SK-N-SH (cell line): Measurements from ENCODE around the gene SV2B. TPM values are rescaled to one million over a fixed set of nuclear protein-coding genes. Genes with fewer than 3 reads are reported as not detected.

Experiments
- CTCF ChIA-PET: fragments of 300-600, 350-600 bp; formaldehyde crosslinking; extraction: SDS; loops from one replicate; lab custom pipeline; 2021; lab: Yijun Ruan, JAX
- POLR2A ChIA-PET: fragments of 350-600 bp; sonication (Branson Sonifier 250); formaldehyde crosslinking; extraction: SDS; loops from one replicate; lab custom pipeline; 2020; ENCODE audit warnings: antibody characterized with exemption, inconsistent platforms; lab: Yijun Ruan, JAX
- DNase-seq: peaks from one replicate; pipeline ENCODE4 v3.0.0; 2012
- H2AFZ ChIP-seq: fragments of 200-600 bp; sonication (generic); 2 replicates; pipeline ENCODE4 v1.8.1; 2016; ENCODE audit warnings: antibody characterized with exemption, mild to moderate bottlenecking, low read depth
- H3F3A ChIP-seq: fragments of 200-600 bp; sonication (generic); replicated peaks from 2 replicates; pipeline ENCODE3; 2016; ENCODE audit warnings: antibody characterized with exemption, mild to moderate bottlenecking; ENCODE audit not compliant: insufficient read depth
- H3K27ac ChIP-seq, 2 experiments: fragments of 200-500 bp in 1 of 2; fragments of 200-600 bp in 1 of 2; sonication (Bioruptor generic) in 1 of 2; sonication (generic), shearing (Covaris generic) in 1 of 2; 2 replicates each; pipeline versions ENCODE4 v1.5.1 to v1.6.1; 2014 to 2016; ENCODE audit warnings: low read depth in 2 of 2, inconsistent platforms in 1 of 2, low read length in 1 of 2, mild to moderate bottlenecking in 1 of 2, mixed read lengths in 1 of 2
- H3K27me3 ChIP-seq: fragments of 200-600 bp; sonication (generic), shearing (Covaris generic); 2 replicates; pipeline ENCODE4 v1.6.1; 2016; ENCODE audit warnings: mixed run types; ENCODE audit not compliant: insufficient read depth
- H3K36me3 ChIP-seq, 2 experiments: fragments of 200-500 bp in 1 of 2; fragments of 200-600 bp in 1 of 2; sonication (Bioruptor generic) in 1 of 2; sonication (generic) in 1 of 2; replicated peaks in 1 of 2; 2 replicates each; pipeline versions ENCODE3 to v1.5.1; 2014 to 2016; ENCODE audit warnings: low read length in 1 of 2, mild to moderate bottlenecking in 1 of 2; ENCODE audit not compliant: insufficient read depth in 2 of 2, control insufficient read depth in 1 of 2
- H3K4me1 ChIP-seq, 2 experiments: fragments of 200-500 bp in 1 of 2; fragments of 200-600 bp in 1 of 2; sonication (Bioruptor generic) in 1 of 2; sonication (generic), shearing (Covaris generic) in 1 of 2; 2 replicates each; pipeline versions ENCODE4 v1.5.1 to v1.6.1; 2014 to 2016; ENCODE audit warnings: low read depth in 1 of 2, low read length in 1 of 2, mixed run types in 1 of 2; ENCODE audit not compliant: insufficient read depth in 2 of 2, control insufficient read depth in 1 of 2
- H3K4me2 ChIP-seq: fragments of 200-600 bp; sonication (generic), shearing (Covaris generic); 2 replicates; pipeline ENCODE4 v1.6.1; 2017; ENCODE audit warnings: mixed run types
- H3K4me3 ChIP-seq, 2 experiments: fragments of 200-500 bp in 1 of 2; fragments of 200-600 bp in 1 of 2; sonication (Bioruptor generic) in 1 of 2; sonication (generic), shearing (Covaris generic) in 1 of 2; 2 replicates each; pipeline versions ENCODE4 v1.5.1 to v1.8.1; 2014 to 2016; ENCODE audit warnings: low read depth in 2 of 2, inconsistent platforms in 1 of 2, low read length in 1 of 2, mild to moderate bottlenecking in 1 of 2, mixed read lengths in 1 of 2, moderate library complexity in 1 of 2
- H3K79me2 ChIP-seq: fragments of 200-600 bp; sonication (generic); 2 replicates; pipeline ENCODE4 v1.8.1; 2017; ENCODE audit warnings: mild to moderate bottlenecking; ENCODE audit not compliant: insufficient read depth
- H3K9ac ChIP-seq: fragments of 200-600 bp; sonication (generic); 2 replicates; pipeline ENCODE4 v1.6.1; 2017; ENCODE audit warnings: mixed run types
- H3K9me2 ChIP-seq: fragments of 200-600 bp; sonication (generic); 2 replicates; pipeline ENCODE4 v1.6.1; 2017; ENCODE audit warnings: mixed run types
- H3K9me3 ChIP-seq: fragments of 200-600 bp; sonication (generic); 2 replicates; pipeline ENCODE4 v1.6.1; 2017; ENCODE audit warnings: mixed run types, mild to moderate bottlenecking, moderate library complexity
- H4K20me1 ChIP-seq: fragments of 200-600 bp; sonication (generic); 2 replicates; pipeline ENCODE4 v1.6.1; 2017; ENCODE audit warnings: mild to moderate bottlenecking, mixed run types; ENCODE audit not compliant: insufficient read depth
- EP300 ChIP-seq, 2 experiments: IDR thresholded peaks; 2 replicates each; pipeline versions ENCODE4 v1.4.0 to v1.6.1; 2012; ENCODE audit warnings: borderline replicate concordance in 1 of 2, low read depth in 1 of 2, low read length in 1 of 2
- MAX ChIP-seq: IDR thresholded peaks from 2 replicates; pipeline ENCODE4 v1.4.0; 2012; ENCODE audit warnings: low read depth
- RAD21 ChIP-seq: IDR thresholded peaks from 2 replicates; pipeline ENCODE4 v1.6.1; 2012; ENCODE audit warnings: mild to moderate bottlenecking, low read length
- REST ChIP-seq: IDR thresholded peaks from 2 replicates; pipeline ENCODE4 v1.6.1; 2012; ENCODE audit warnings: mild to moderate bottlenecking, low read depth, low read length, moderate library complexity
- RXRA ChIP-seq: IDR thresholded peaks from 2 replicates; pipeline ENCODE4 v1.4.0; 2012; ENCODE audit warnings: low read depth, mild to moderate bottlenecking, borderline replicate concordance
- SIN3A ChIP-seq: IDR thresholded peaks from 2 replicates; pipeline ENCODE4 v1.6.1; 2012; ENCODE audit warnings: low read depth, mild to moderate bottlenecking, low read length, moderate library complexity, borderline replicate concordance
- TEAD4 ChIP-seq: IDR thresholded peaks from 2 replicates; pipeline ENCODE4 v1.4.0; 2012; ENCODE audit warnings: mild to moderate bottlenecking, borderline replicate concordance; ENCODE audit not compliant: insufficient read depth
- YY1 ChIP-seq: IDR thresholded peaks from 2 replicates; pipeline ENCODE4 v1.4.0; 2012; ENCODE audit warnings: low read depth, mild to moderate bottlenecking
- WGBS: methylation state at CpG from one replicate; pipeline ENCODE4 v1.1.6; 2017; ENCODE audit warnings: low lambda C conversion rate; 5-methylcytosine and 5-hydroxymethylcytosine counted together
- polyA plus RNA-seq, 3 experiments: library from polyadenylated mRNA; depleted of rRNA; stranded (reverse); fragments of >200 nt; gene quantifications; 2 replicates each; pipeline ENCODE4 v1.2.3, GENCODE V29; 2012

SV2B gene
- polyA plus RNA-seq, 1 of the 3 experiments (the other 2 are of a cell fraction), result not detected

- H3F3A ChIP-seq, result no peaks in the 10 kb centered on the region
- no peaks in the 10 kb centered on the region for H3K27me3 ChIP-seq
- TF ChIP-seq REST (no peak), SIN3A (no peak), RAD21 (no peak), EP300 (IDR thresholded peaks at IDR 0.05; ENCODE audit: borderline replicate concordance in 1 of 2, low read depth in 1 of 2, low read length in 1 of 2) (no peak)
- H3K9me2 ChIP-seq, result no peaks in the 10 kb centered on the region
- no peaks in the 10 kb centered on the region for H3K9me3 ChIP-seq
- H4K20me1 ChIP-seq, result no peaks in the 10 kb centered on the region
- POLR2A ChIA-PET, result no interaction called here
- no peak overlapping the region for H3K9ac ChIP-seq
- H3K27ac ChIP-seq, result no peak overlapping the region
- H3K79me2 ChIP-seq, result no peaks in the 10 kb centered on the region
- H2AFZ ChIP-seq, result no peak overlapping the region
- no peak overlapping the region for H3K4me3 ChIP-seq
- no peak overlapping the region for H3K4me2 ChIP-seq
- DNase-seq, result no peak
- CTCF ChIA-PET, result interaction anchor here (0.9 to 2.6 kb wide), 3 partner anchors 19 to 271 kb away, joined by 3 to 16 read pairs (median 10); no protein-coding TSS in a partner anchor
- H3K4me1 ChIP-seq, result peaks cover 0 to 10% of the 10 kb centered on the region in 2 experiments; a peak in 2 of 4 replicates
- 35% methylated on average over 5 of the region's 5 CpGs for WGBS
- no peaks in the 10 kb centered on the region for H3K36me3 ChIP-seq
Measured at GRCh38 chr15:91227766-91228165, 127.7 kb downstream of the SV2B start.

- Histone ChIP-seq H3K27me3 (no peaks in the 10 kb centered on the region), H3K4me3 (no peak overlapping the region), H2AFZ (no peak overlapping the region), H3K36me3 (no peaks in the 10 kb centered on the region), H3K27ac (no peak overlapping the region), H3F3A (no peaks in the 10 kb centered on the region), H3K9me3 (no peaks in the 10 kb centered on the region), H3K4me1 (peaks cover 0 to 10% of the 10 kb centered on the region in 2 experiments; a peak in 2 of 4 replicates), H3K79me2 (no peaks in the 10 kb centered on the region), H3K9me2 (no peaks in the 10 kb centered on the region), H4K20me1 (no peaks in the 10 kb centered on the region), H3K4me2 (no peak overlapping the region), H3K9ac (no peak overlapping the region)
- ChIA-PET CTCF (interaction anchor here (0.6 to 2.6 kb wide), 2 partner anchors 172 to 1138 kb away, joined by 4 to 16 read pairs; no protein-coding TSS in a partner anchor), POLR2A (no interaction called here)
- TF ChIP-seq YY1, result no peak
- TF ChIP-seq TEAD4, result no peak
- no peak for TF ChIP-seq MAX
- TF ChIP-seq RXRA, result no peak
- no peak for DNase-seq
- WGBS, result 37% methylated on average over 3 of the region's 3 CpGs
Measured at GRCh38 chr15:91228383-91228782, 128.3 kb downstream of the SV2B start.
